Activated CD4-positive, CD25-positive, alpha-beta regulatory T cell (primary cell): ENCODE results near the gene VWF.
"Not testable (repeated sequence)": the region's sequence is repeated elsewhere in the genome, so short reads cannot be mapped to it uniquely, and the experiment has no call there.

Experiments used
- DNase-seq, 4 experiments: peaks; one replicate each; lab custom pipeline; 2025; lab: John Stamatoyannopoulos, UW

The VWF gene

GRCh38 chr12:6032726-6033125 lies 91.7 kb downstream of the VWF start:
- no peak for DNase-seq

- DNase-seq = no peak
Observed at GRCh38 chr12:6031001-6031400, 93.5 kb downstream of the VWF start.

- DNase-seq = no peak
Observed at GRCh38 chr12:6030081-6030480, 94.4 kb downstream of the VWF start.

- DNase-seq = no peak
Observed at GRCh38 chr12:6029401-6029800, 95.1 kb downstream of the VWF start.

GRCh38 chr12:6026998-6027397 lies 97.5 kb downstream of the VWF start:
- DNase-seq = no peak

- not testable (repeated sequence) for DNase-seq
Observed at GRCh38 chr12:6025703-6026298, 98.7 kb downstream of the VWF start.

- DNase-seq = not testable (repeated sequence)
Observed at GRCh38 chr12:6024066-6024465, 100.4 kb downstream of the VWF start.

GRCh38 chr12:6020930-6021329 lies 103.5 kb downstream of the VWF start:
- DNase-seq = no peak

GRCh38 chr12:6020511-6020910 lies 104.0 kb downstream of the VWF start:
- not testable (repeated sequence) for DNase-seq

GRCh38 chr12:6019256-6019655 lies 105.2 kb downstream of the VWF start:
- DNase-seq = not testable (repeated sequence)

- no peak for DNase-seq
Observed at GRCh38 chr12:6018265-6018664, 106.2 kb downstream of the VWF start.

GRCh38 chr12:6016756-6017155 lies 107.7 kb downstream of the VWF start:
- no peak for DNase-seq

GRCh38 chr12:6016004-6016403 lies 108.5 kb downstream of the VWF start:
- not testable (repeated sequence) for DNase-seq

- DNase-seq = not testable (repeated sequence)
Observed at GRCh38 chr12:6015271-6015670, 109.2 kb downstream of the VWF start.

- DNase-seq = not testable (repeated sequence)
Observed at GRCh38 chr12:6010631-6011350, 113.7 kb downstream of the VWF start.

- DNase-seq = no peak
Observed at GRCh38 chr12:5997260-5997659, 127.2 kb downstream of the VWF start.

- no peak for DNase-seq
Observed at GRCh38 chr12:5996459-5996858, 128.0 kb downstream of the VWF start.

- no peak for DNase-seq
Observed at GRCh38 chr12:5989621-5990020, 134.8 kb downstream of the VWF start.

- DNase-seq = peak; percentile 40 to 56 (median 52)
Observed at GRCh38 chr12:5988659-5989116, 135.8 kb downstream of the VWF start.

- DNase-seq = no peak
Observed at GRCh38 chr12:5988088-5988487, 136.4 kb downstream of the VWF start.

- DNase-seq = no peak
Observed at GRCh38 chr12:5987573-5987972, 136.9 kb downstream of the VWF start.

GRCh38 chr12:5985471-5985870 lies 139.0 kb downstream of the VWF start:
- no peak for DNase-seq

GRCh38 chr12:5984873-5985272 lies 139.6 kb downstream of the VWF start:
- DNase-seq = no peak

- no peak for DNase-seq
Observed at GRCh38 chr12:5982106-5982505, 142.4 kb downstream of the VWF start.
